Common myeloid progenitor, CD34-positive (primary cell): Measurements from ENCODE around the gene SMPD3.
A peak's percentile ranks its signal among the peaks of the same experiment; 100 is the strongest.

Experiments used
- CTCF ChIA-PET: fragments of 350-600 bp; sonication (Branson Sonifier 250); formaldehyde crosslinking; loops from one replicate; lab custom pipeline; 2021; ENCODE audit warnings: antibody characterized with exemption; lab: Charles Lee
- POLR2A ChIA-PET: fragments of 350-600 bp; sonication (Branson Sonifier 250); formaldehyde crosslinking; loops from one replicate; lab custom pipeline; 2021; ENCODE audit warnings: antibody characterized with exemption; lab: Charles Lee
- DNase-seq, 3 donors: peaks; one replicate each; pipeline versions ENCODE4 v3.0.0 to v3.0.0-alpha.2; 2013
- H3K27ac ChIP-seq, 2 experiments: 1 replicate in 1 of 2; 2 replicates in 1 of 2; pipeline ENCODE4 v1.7.0; 2013; ENCODE audit warnings: inconsistent platforms in 2 of 2, low read length in 2 of 2, mild to moderate bottlenecking in 2 of 2, low read depth in 1 of 2, moderate library complexity in 1 of 2; ENCODE audit not compliant: severe bottlenecking in 2 of 2, insufficient read depth in 1 of 2, poor library complexity in 1 of 2
- H3K27me3 ChIP-seq, 5 experiments: replicated peaks in 2 of 5; 1 replicate in 3 of 5; 2 replicates in 2 of 5; pipeline versions ENCODE4 v1.6.1 to v1.7.0; 2013; ENCODE audit warnings: low read length in 4 of 5, mild to moderate bottlenecking in 2 of 5, moderate library complexity in 2 of 5, inconsistent platforms in 1 of 5; ENCODE audit not compliant: insufficient read depth in 5 of 5, control insufficient read depth in 4 of 5
- H3K36me3 ChIP-seq, 4 experiments: 1 replicate in 2 of 4; 2 replicates in 2 of 4; pipeline versions ENCODE4 v1.6.1 to v1.7.0; 2013; ENCODE audit warnings: low read length in 3 of 4, control low read depth in 1 of 4, mild to moderate bottlenecking in 1 of 4; ENCODE audit not compliant: control insufficient read depth in 4 of 4, insufficient read depth in 4 of 4
- H3K4me1 ChIP-seq, 4 experiments: 1 replicate in 3 of 4; 2 replicates in 1 of 4; pipeline versions ENCODE4 v1.6.1 to v1.7.1; 2013; ENCODE audit warnings: low read length in 3 of 4, mild to moderate bottlenecking in 3 of 4, control low read depth in 1 of 4, inconsistent platforms in 1 of 4, moderate library complexity in 1 of 4; ENCODE audit not compliant: control insufficient read depth in 4 of 4, insufficient read depth in 4 of 4; ENCODE audit errors: control extremely low read depth in 1 of 4
- H3K4me3 ChIP-seq, 7 experiments: 1 replicate in 4 of 7; 2 replicates in 3 of 7; pipeline versions ENCODE4 v1.5.1 to v1.7.0; 2013; ENCODE audit warnings: mild to moderate bottlenecking in 7 of 7, low read length in 6 of 7, moderate library complexity in 6 of 7, inconsistent platforms in 2 of 7, low read depth in 2 of 7, control low read depth in 1 of 7; ENCODE audit not compliant: insufficient read depth in 4 of 7, control insufficient read depth in 1 of 7; ENCODE audit errors: extremely low read depth in 1 of 7
- H3K9me3 ChIP-seq, 5 experiments: 1 replicate in 4 of 5; 2 replicates in 1 of 5; pipeline versions ENCODE4 v1.6.1 to v1.7.1; 2013; ENCODE audit warnings: low read length in 4 of 5, mild to moderate bottlenecking in 2 of 5, inconsistent platforms in 1 of 5, low read depth in 1 of 5, moderate library complexity in 1 of 5; ENCODE audit not compliant: control insufficient read depth in 4 of 5, insufficient read depth in 2 of 5; ENCODE audit errors: control extremely low read depth in 1 of 5
- whole genome bisulfite sequencing: methylation state at CpG from one replicate; pipeline ENCODE4 v1.1.5; 2013; ENCODE audit not compliant: insufficient coverage; 5-methylcytosine and 5-hydroxymethylcytosine counted together

The SMPD3 gene

DNA sequence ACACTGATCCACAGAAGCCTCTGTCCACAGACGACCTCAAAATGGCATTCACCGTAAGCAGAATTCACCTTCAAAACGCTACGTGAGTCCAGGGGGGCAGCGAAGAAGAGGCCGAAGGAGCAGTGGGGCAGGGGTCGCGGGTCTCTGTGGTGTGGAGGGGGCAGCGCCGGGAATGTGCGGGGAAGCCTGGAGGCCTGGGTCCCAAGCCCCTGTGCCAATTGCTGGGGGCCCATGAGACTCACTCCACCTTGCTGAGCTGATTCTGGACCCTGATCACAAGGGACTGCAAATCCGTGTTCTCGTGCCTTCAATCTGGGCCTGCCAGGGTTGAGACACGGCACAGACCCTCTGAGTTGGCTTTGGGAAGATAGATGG is 43.3 kb upstream of the SMPD3 start:
- ChIA-PET POLR2A (no interaction called here), CTCF (interaction anchor here (1.6 kb wide), 1 partner anchor 46 kb away, joined by 6 read pairs; no protein-coding TSS in a partner anchor)
- no peak for DNase-seq
- Histone ChIP-seq H3K36me3 (no peaks in the 10 kb centered on the region), H3K4me3 (no peak overlapping the region), H3K27ac (no peak overlapping the region), H3K4me1 (no peaks in the 10 kb centered on the region), H3K9me3 (no peaks in the 10 kb centered on the region), H3K27me3 (peaks cover 0 to 1% (median 0%) of the 10 kb centered on the region in 5 experiments)
- 97% methylated on average over 12 of the region's 14 CpGs for WGBS

- POLR2A ChIA-PET = no interaction called here
- no peak overlapping the region for H3K4me3 ChIP-seq
- DNase-seq = no peak
- WGBS = 84% methylated on average over 10 of the region's 13 CpGs
- no peaks in the 10 kb centered on the region for H3K4me1 ChIP-seq
- no peaks in the 10 kb centered on the region for H3K9me3 ChIP-seq
- H3K27me3 ChIP-seq = peaks cover 0 to 1% (median 0%) of the 10 kb centered on the region in 5 experiments
- no peak overlapping the region for H3K27ac ChIP-seq
- H3K36me3 ChIP-seq = no peaks in the 10 kb centered on the region
- CTCF ChIA-PET = interaction anchor here (1.1 to 1.6 kb wide), 2 partner anchors 46 to 107 kb away, joined by 3 to 6 read pairs; no protein-coding TSS in a partner anchor
These were observed 42.7 kb upstream of the SMPD3 start for GRCh38 chr16:68490829-68491575.

- H3K9me3 ChIP-seq = no peaks in the 10 kb centered on the region
- DNase-seq = no peak
- no peak overlapping the region for H3K4me3 ChIP-seq
- CTCF ChIA-PET = interaction anchor here (1.1 to 1.6 kb wide), 3 partner anchors 14 to 106 kb away, joined by 3 to 6 read pairs (median 3); no protein-coding TSS in a partner anchor
- no peak overlapping the region for H3K27ac ChIP-seq
- POLR2A ChIA-PET = no interaction called here
- WGBS = no CpG with 5 or more reads among the region's 1 CpG
- H3K27me3 ChIP-seq = peaks cover 0 to 1% (median 0%) of the 10 kb centered on the region in 5 experiments
- H3K4me1 ChIP-seq = no peaks in the 10 kb centered on the region
- H3K36me3 ChIP-seq = no peaks in the 10 kb centered on the region
These were observed 42.0 kb upstream of the SMPD3 start for GRCh38 chr16:68490358-68490757.

DNA sequence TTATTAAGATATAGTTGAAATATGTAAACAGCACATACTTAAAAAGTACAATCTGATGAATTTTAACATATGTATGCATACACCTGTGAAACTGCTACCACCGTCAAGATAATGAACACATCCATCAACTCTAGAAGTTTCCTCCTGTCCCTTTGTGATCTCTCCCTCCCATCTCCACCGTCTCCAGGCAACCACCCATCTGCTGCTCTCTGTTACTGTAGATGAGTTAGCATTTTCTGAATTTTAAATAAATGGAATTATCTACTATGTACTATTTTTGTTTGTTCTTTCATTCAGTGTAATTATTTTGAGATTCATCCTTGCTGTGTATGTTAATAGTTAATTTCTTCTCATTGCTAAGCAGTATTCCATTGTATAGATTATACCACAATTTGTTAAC is 40.2 kb upstream of the SMPD3 start:
- Histone ChIP-seq H3K4me1 (no peaks in the 10 kb centered on the region), H3K9me3 (no peaks in the 10 kb centered on the region), H3K36me3 (no peaks in the 10 kb centered on the region), H3K4me3 (no peak overlapping the region), H3K27ac (no peak overlapping the region), H3K27me3 (peaks cover 0 to 1% (median 0%) of the 10 kb centered on the region in 5 experiments)
- ChIA-PET CTCF (interaction anchor here (1.4 kb wide), 1 partner anchor 14 kb away, joined by 3 read pairs; no protein-coding TSS in a partner anchor), POLR2A (no interaction called here)
- 60% methylated on average over 1 of the region's 2 CpGs for WGBS
- peak in 2 of 3 donors; percentile 40 to 59 for DNase-seq

- WGBS = 98% methylated on average over 6 of the region's 6 CpGs
- peaks cover 0 to 1% (median 0%) of the 10 kb centered on the region in 5 experiments for H3K27me3 ChIP-seq
- no peaks in the 10 kb centered on the region for H3K9me3 ChIP-seq
- DNase-seq = no peak
- H3K4me1 ChIP-seq = no peaks in the 10 kb centered on the region
- CTCF ChIA-PET = interaction anchor here (1.4 kb wide), 1 partner anchor 14 kb away, joined by 3 read pairs; no protein-coding TSS in a partner anchor
- POLR2A ChIA-PET = no interaction called here
- H3K4me3 ChIP-seq = no peak overlapping the region
- H3K36me3 ChIP-seq = no peaks in the 10 kb centered on the region
- H3K27ac ChIP-seq = no peak overlapping the region
These were observed 39.4 kb upstream of the SMPD3 start for GRCh38 chr16:68487669-68488068.

GRCh38 chr16:68487203-68487514 is 38.9 kb upstream of the SMPD3 start:
- no peaks in the 10 kb centered on the region for H3K36me3 ChIP-seq
- no peak overlapping the region for H3K4me3 ChIP-seq
- no peak overlapping the region for H3K27ac ChIP-seq
- ChIA-PET POLR2A (no interaction called here), CTCF (interaction anchor here (1.0 to 1.5 kb wide), 4 partner anchors 13 to 66 kb away, joined by 3 read pairs; no protein-coding TSS in a partner anchor)
- peaks cover 0 to 1% (median 0%) of the 10 kb centered on the region in 5 experiments for H3K27me3 ChIP-seq
- WGBS = 75% methylated on average over 4 of the region's 4 CpGs
- DNase-seq = no peak
- no peaks in the 10 kb centered on the region for H3K9me3 ChIP-seq
- H3K4me1 ChIP-seq = no peaks in the 10 kb centered on the region
